MM.1S (cell line): ENCODE data around the gene PCMTD2.

Experiments
- DNase-seq: peaks from one replicate; pipeline ENCODE4 v3.0.0-alpha.2; 2015
- H2AFZ ChIP-seq: fragments of 300-600 bp; sonication (generic); 2 replicates; pipeline ENCODE4 v1.6.0; 2016; ENCODE audit warnings: antibody characterized with exemption, low read length
- H3F3A ChIP-seq: fragments of 300-600 bp; sonication (generic); 2 replicates; pipeline ENCODE4 v1.6.1; 2016; ENCODE audit warnings: mild to moderate bottlenecking, antibody characterized with exemption, low read length, moderate library complexity, mixed read lengths; ENCODE audit not compliant: insufficient read depth
- H3K27ac ChIP-seq: fragments of 300-600 bp; sonication (generic); 2 replicates; pipeline ENCODE4 v1.5.1; 2016; ENCODE audit warnings: mild to moderate bottlenecking, low read length
- H3K27me3 ChIP-seq: fragments of 300-600 bp; sonication (generic); replicated peaks from 2 replicates; pipeline ENCODE4 v1.6.0; 2016; ENCODE audit warnings: low read length; ENCODE audit not compliant: insufficient read depth
- H3K36me3 ChIP-seq: fragments of 300-600 bp; sonication (generic); replicated peaks from 2 replicates; pipeline ENCODE4 v1.6.1; 2016; ENCODE audit warnings: mild to moderate bottlenecking, low read length, mixed read lengths; ENCODE audit not compliant: insufficient read depth
- H3K4me1 ChIP-seq: fragments of 300-600 bp; sonication (generic); 2 replicates; pipeline ENCODE4 v1.6.1; 2016; ENCODE audit warnings: low read length, mixed read lengths
- H3K4me2 ChIP-seq: fragments of 300-600 bp; sonication (generic); 2 replicates; pipeline ENCODE4 v1.6.0; 2016; ENCODE audit warnings: low read depth, low read length
- H3K4me3 ChIP-seq: fragments of 300-600 bp; sonication (generic); 2 replicates; pipeline ENCODE4 v1.5.1; 2016; ENCODE audit warnings: low read length, mixed read lengths
- H3K79me2 ChIP-seq: fragments of 300-600 bp; sonication (generic); 2 replicates; pipeline ENCODE4 v1.6.1; 2016; ENCODE audit warnings: mixed run types, low read length, mixed read lengths
- H3K9ac ChIP-seq: fragments of 300-600 bp; sonication (generic); 2 replicates; pipeline ENCODE4 v1.6.1; 2016; ENCODE audit warnings: low read length, mixed read lengths
- H3K9me2 ChIP-seq: fragments of 300-600 bp; sonication (generic); replicated peaks from 2 replicates; pipeline ENCODE4 v1.6.1; 2016; ENCODE audit warnings: mild to moderate bottlenecking, low read length, mixed read lengths; ENCODE audit not compliant: insufficient read depth
- H3K9me3 ChIP-seq: fragments of 300-600 bp; sonication (generic); replicated peaks from 2 replicates; pipeline ENCODE4 v1.6.1; 2016; ENCODE audit warnings: mild to moderate bottlenecking, low read length, mixed read lengths; ENCODE audit not compliant: insufficient read depth
- H4K20me1 ChIP-seq: fragments of 300-600 bp; sonication (generic); 2 replicates; pipeline ENCODE4 v1.6.1; 2016; ENCODE audit warnings: mild to moderate bottlenecking, low read length, moderate library complexity, mixed read lengths; ENCODE audit not compliant: insufficient read depth
- CTCF ChIP-seq: fragments of 300-600 bp; sonication (generic); IDR thresholded peaks from 2 replicates; pipeline ENCODE4 v1.5.1; 2016; ENCODE audit warnings: antibody characterized with exemption, low read length, mixed read lengths
- EZH2 ChIP-seq: fragments of 300-600 bp; sonication (generic); optimal IDR thresholded peaks from 2 replicates; pipeline ENCODE3; 2017; ENCODE audit warnings: low read depth, mild to moderate bottlenecking, antibody characterized with exemption, low read length, mixed read lengths
- EZH2phosphoT487 ChIP-seq: fragments of 300-600 bp; sonication (generic); IDR thresholded peaks from 2 replicates; pipeline ENCODE4 v1.6.1; 2018; ENCODE audit warnings: antibody characterized with exemption, low read length

The PCMTD2 gene

DNA sequence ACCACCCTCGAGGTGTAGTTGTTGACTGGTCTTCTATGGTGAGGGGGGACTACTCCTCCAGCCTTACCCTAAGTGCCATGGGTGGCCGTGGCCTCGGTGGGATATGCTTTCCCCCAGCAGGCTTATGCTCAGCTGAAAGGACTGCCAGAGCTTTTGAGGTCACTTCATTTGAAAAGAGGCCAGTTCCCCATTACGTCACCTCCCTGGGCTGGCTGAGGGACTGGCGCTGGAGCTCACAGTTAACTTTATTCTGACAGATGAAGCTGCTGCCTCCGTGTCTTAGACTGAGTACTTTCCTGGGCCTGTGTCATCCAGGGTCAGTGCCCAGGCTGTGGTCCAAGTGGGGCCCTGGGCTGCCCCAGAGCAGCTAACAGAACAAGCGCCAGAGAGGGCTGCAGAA lies 42.8 kb upstream of the PCMTD2 start:
- Histone ChIP-seq H3K4me2 (no peak overlapping the region), H3K4me1 (no peaks in the 10 kb centered on the region), H3K79me2 (no peaks in the 10 kb centered on the region), H4K20me1 (no peaks in the 10 kb centered on the region), H2AFZ (no peak overlapping the region), H3K36me3 (no peaks in the 10 kb centered on the region), H3K9ac (no peak overlapping the region), H3K27me3 (peaks cover 97% of the 10 kb centered on the region), H3K9me2 (no peaks in the 10 kb centered on the region), H3K9me3 (no peaks in the 10 kb centered on the region), H3K4me3 (no peak overlapping the region), H3K27ac (no peak overlapping the region), H3F3A (no peaks in the 10 kb centered on the region)
- DNase-seq = no peak
- TF ChIP-seq CTCF (no peak), EZH2 (no peak), EZH2phosphoT487 (no peak)

DNA sequence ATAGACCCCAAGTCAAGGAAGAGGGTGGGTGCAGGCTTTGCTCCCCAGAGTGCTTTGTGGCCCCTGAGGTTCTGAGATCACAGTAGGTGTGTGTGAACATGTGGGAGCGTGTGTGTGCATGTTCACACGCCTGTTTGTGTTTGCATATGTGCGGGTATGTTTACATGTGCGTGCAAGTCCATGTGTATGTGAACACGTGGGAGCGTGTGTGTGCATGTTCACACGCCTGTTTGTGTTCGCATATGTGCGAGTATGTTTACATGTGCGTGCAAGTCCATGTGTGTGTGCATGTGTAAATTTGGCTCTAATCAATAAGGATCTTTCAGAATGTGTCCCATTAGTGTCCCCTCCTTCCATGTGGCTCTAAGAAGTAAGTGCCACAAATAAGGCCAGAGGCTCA lies 41.4 kb upstream of the PCMTD2 start:
- H3K9ac ChIP-seq = no peak overlapping the region
- H3F3A ChIP-seq = no peaks in the 10 kb centered on the region
- no peaks in the 10 kb centered on the region for H4K20me1 ChIP-seq
- no peak overlapping the region for H3K4me3 ChIP-seq
- no peak overlapping the region for H3K4me2 ChIP-seq
- H3K27ac ChIP-seq = no peak overlapping the region
- DNase-seq = no peak
- peaks cover 98% of the 10 kb centered on the region for H3K27me3 ChIP-seq
- H3K4me1 ChIP-seq = no peaks in the 10 kb centered on the region
- H3K9me2 ChIP-seq = no peaks in the 10 kb centered on the region
- no peaks in the 10 kb centered on the region for H3K79me2 ChIP-seq
- no peak overlapping the region for H2AFZ ChIP-seq
- no peaks in the 10 kb centered on the region for H3K9me3 ChIP-seq
- TF ChIP-seq EZH2phosphoT487 (no peak), CTCF (no peak)
- no peaks in the 10 kb centered on the region for H3K36me3 ChIP-seq

- Histone ChIP-seq H3K9me2 (no peaks in the 10 kb centered on the region), H3K9ac (no peak overlapping the region), H3K4me3 (no peak overlapping the region), H3K9me3 (no peaks in the 10 kb centered on the region), H3K27me3 (peaks cover 98% of the 10 kb centered on the region), H2AFZ (no peak overlapping the region), H3F3A (no peaks in the 10 kb centered on the region), H3K4me1 (no peaks in the 10 kb centered on the region), H3K4me2 (no peak overlapping the region), H4K20me1 (no peaks in the 10 kb centered on the region), H3K27ac (no peak overlapping the region), H3K79me2 (no peaks in the 10 kb centered on the region), H3K36me3 (no peaks in the 10 kb centered on the region)
- no peak for DNase-seq
- no peak for TF ChIP-seq CTCF
- no peak for TF ChIP-seq EZH2
- no peak for TF ChIP-seq EZH2phosphoT487
These were observed 40.6 kb upstream of the PCMTD2 start for GRCh38 chr20:64214952-64215351.

DNA sequence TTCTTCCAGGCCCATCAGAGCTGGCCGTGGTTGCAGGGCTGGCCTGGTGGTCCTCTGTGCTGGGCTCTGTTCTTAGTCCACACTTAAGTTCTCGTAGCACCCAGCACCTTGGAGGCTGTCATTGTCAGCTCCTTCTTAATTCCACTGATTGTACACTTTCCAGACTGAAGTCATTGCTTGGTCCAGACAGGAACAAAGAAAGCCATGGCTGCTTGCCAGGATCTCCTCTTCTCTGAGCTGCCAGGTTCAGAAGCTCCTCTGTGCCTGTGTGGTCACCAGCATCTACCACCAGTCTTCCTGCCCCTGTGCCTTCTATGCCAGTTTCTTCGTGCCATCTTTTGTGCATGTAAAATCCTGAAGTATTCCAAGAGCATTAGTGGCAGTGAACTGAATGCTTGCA lies 39.5 kb upstream of the PCMTD2 start:
- Histone ChIP-seq H3K9me2 (no peaks in the 10 kb centered on the region), H3K27ac (no peak overlapping the region), H3F3A (no peaks in the 10 kb centered on the region), H2AFZ (no peak overlapping the region), H3K27me3 (peaks cover 98% of the 10 kb centered on the region), H4K20me1 (no peaks in the 10 kb centered on the region), H3K4me2 (no peak overlapping the region), H3K9me3 (no peaks in the 10 kb centered on the region), H3K4me1 (0 out of 2 replicates have a peak, but pooled peaks cover 1% of the 10 kb centered on the region), H3K9ac (no peak overlapping the region), H3K36me3 (no peaks in the 10 kb centered on the region), H3K79me2 (no peaks in the 10 kb centered on the region), H3K4me3 (no peak overlapping the region)
- DNase-seq = no peak
- TF ChIP-seq CTCF (no peak), EZH2phosphoT487 (no peak), EZH2 (no peak)
